Liver (tissue), 9 donors: Measurements from ENCODE around the gene RAE1. TPM values are rescaled to one million over a fixed set of nuclear protein-coding genes. Genes with fewer than 3 reads are reported as not detected.
A peak's percentile ranks its signal among the peaks of the same experiment; 100 is the strongest.

ENCODE experiments used
- DNase-seq: peaks from one replicate; pipeline ENCODE4 v3.0.0-alpha.2; 2017; ENCODE audit warnings: low spot score
- H3K27ac ChIP-seq, 2 donors: one replicate each; pipeline ENCODE4 v1.7.0; 2013; ENCODE audit warnings: inconsistent platforms in 2 of 2, low read length in 2 of 2, control low read depth in 1 of 2, low read depth in 1 of 2, mild to moderate bottlenecking in 1 of 2
- H3K27me3 ChIP-seq, 4 donors: one replicate each; pipeline versions ENCODE4 v1.6.1 to v1.7.0; 2013; ENCODE audit warnings: low read length in 3 of 4, inconsistent platforms in 1 of 4, mild to moderate bottlenecking in 1 of 4, moderate library complexity in 1 of 4; ENCODE audit not compliant: control insufficient read depth in 4 of 4, insufficient read depth in 4 of 4
- H3K36me3 ChIP-seq, 4 donors: one replicate each; pipeline versions ENCODE4 v1.6.1 to v1.7.0; 2013; ENCODE audit warnings: low read length in 3 of 4, mild to moderate bottlenecking in 3 of 4, low read depth in 1 of 4, moderate library complexity in 1 of 4; ENCODE audit not compliant: control insufficient read depth in 4 of 4, insufficient read depth in 3 of 4
- H3K4me1 ChIP-seq, 4 donors: one replicate each; pipeline versions ENCODE4 v1.6.1 to v1.7.0; 2013; ENCODE audit warnings: low read length in 3 of 4, mild to moderate bottlenecking in 3 of 4, moderate library complexity in 1 of 4; ENCODE audit not compliant: control insufficient read depth in 4 of 4, insufficient read depth in 4 of 4
- H3K4me3 ChIP-seq, 3 donors: one replicate each; pipeline versions ENCODE4 v1.6.1 to v1.7.0; 2013; ENCODE audit warnings: low read length in 3 of 3, control low read depth in 1 of 3, low read depth in 1 of 3, mild to moderate bottlenecking in 1 of 3
- H3K9ac ChIP-seq, 2 donors: one replicate each; pipeline ENCODE4 v1.7.0; 2013; ENCODE audit warnings: low read length in 2 of 2, mild to moderate bottlenecking in 2 of 2, moderate library complexity in 2 of 2, control low read depth in 1 of 2, low read depth in 1 of 2
- H3K9me3 ChIP-seq, 4 donors: one replicate each; pipeline versions ENCODE4 v1.6.1 to v1.7.0; 2013; ENCODE audit warnings: low read length in 3 of 4; ENCODE audit not compliant: control insufficient read depth in 4 of 4
- FOXA1 ChIP-seq: IDR thresholded peaks from 2 replicates; pipeline ENCODE4 v1.6.1; 2016; ENCODE audit warnings: antibody characterized with exemption
- GABPA ChIP-seq, 2 donors: IDR thresholded peaks in 1 of 2; conservative IDR thresholded peaks in 1 of 2; 2 replicates each; pipeline ENCODE4 v1.6.1; 2016; ENCODE audit warnings: antibody characterized with exemption in 2 of 2, mild to moderate bottlenecking in 1 of 2, moderate library complexity in 1 of 2
- HNF4A ChIP-seq, 2 donors: conservative IDR thresholded peaks; 2 replicates each; pipeline ENCODE4 v1.6.1; 2016; ENCODE audit warnings: antibody characterized with exemption in 2 of 2, mild to moderate bottlenecking in 2 of 2
- HNF4G ChIP-seq: IDR thresholded peaks from 2 replicates; pipeline ENCODE4 v1.6.1; 2016; ENCODE audit warnings: antibody characterized with exemption
- JUND ChIP-seq, 2 donors: IDR thresholded peaks; 2 replicates each; pipeline ENCODE4 v1.6.1; 2016; ENCODE audit warnings: antibody characterized with exemption in 2 of 2
- NR2F2 ChIP-seq: IDR thresholded peaks from 2 replicates; pipeline ENCODE4 v1.6.1; 2016; ENCODE audit warnings: antibody characterized with exemption
- RAD21 ChIP-seq, 2 donors: IDR thresholded peaks; 2 replicates each; pipeline ENCODE4 v1.6.1; 2016; ENCODE audit warnings: antibody characterized with exemption in 2 of 2, mild to moderate bottlenecking in 2 of 2
- RXRA ChIP-seq, 2 donors: IDR thresholded peaks; 2 replicates each; pipeline ENCODE4 v1.6.1; 2017 to 2018; ENCODE audit warnings: antibody characterized with exemption in 2 of 2, mild to moderate bottlenecking in 1 of 2
- SP1 ChIP-seq: IDR thresholded peaks from 2 replicates; pipeline ENCODE4 v1.6.1; 2018; ENCODE audit warnings: antibody characterized with exemption, mild to moderate bottlenecking
- TAF1 ChIP-seq: conservative IDR thresholded peaks from 2 replicates; pipeline ENCODE4 v1.6.1; 2016; ENCODE audit warnings: antibody characterized with exemption, mild to moderate bottlenecking
- YY1 ChIP-seq: IDR thresholded peaks from 2 replicates; pipeline ENCODE4 v1.6.1; 2016; ENCODE audit warnings: antibody characterized with exemption, mild to moderate bottlenecking
- WGBS: extraction: QIAGEN DNeasy Blood & Tissue Kit; methylation state at CpG from one replicate; pipeline ENCODE4 v1.1.7; 2013; 5-methylcytosine and 5-hydroxymethylcytosine counted together
- polyA plus RNA-seq, 2 donors: library from polyadenylated mRNA; stranded (reverse) in 1 of 2; unstranded in 1 of 2; fragments of 200-250 nt in 1 of 2; fragments of >200 nt in 1 of 2; fragmentation: Nextera tagmentation in 1 of 2; extraction: Ambion mirVana in 1 of 2; gene quantifications; one replicate each; pipeline versions ENCODE4 v1.2.1 to v1.2.3, GENCODE V29; 2013 to 2015
- total RNA-seq, 2 donors: library from RNA; depleted of rRNA; stranded (reverse); fragments of >200 nt; gene quantifications; one replicate each; pipeline ENCODE4 v1.2.3, GENCODE V29; 2014
- TF ChIP-seq, protein P1 (sequence below): fragments of 150-350 bp; IDR thresholded peaks from 2 replicates; pipeline ENCODE4 v1.5.1; 2017; ENCODE audit warnings: improper control_type of control experiment, low read depth, low read length; ENCODE audit not compliant: missing input control
- TF ChIP-seq, protein P2 (sequence below): IDR thresholded peaks from 2 replicates; pipeline ENCODE4 v1.6.1; 2016; ENCODE audit warnings: antibody characterized with exemption, mild to moderate bottlenecking
- TF ChIP-seq, protein P3 (sequence below): IDR thresholded peaks from 2 replicates; pipeline ENCODE4 v1.6.1; 2016; ENCODE audit warnings: antibody characterized with exemption
- donor health status: healthy.
- donor health status: healthy.
- donor health status: healthy.
- donor health status: healthy.
- donor health status: healthy.

The RAE1 gene
- total and polyA plus RNA-seq, 4 donors: 10.0 to 15.5 (median 13.5) TPM

DNA sequence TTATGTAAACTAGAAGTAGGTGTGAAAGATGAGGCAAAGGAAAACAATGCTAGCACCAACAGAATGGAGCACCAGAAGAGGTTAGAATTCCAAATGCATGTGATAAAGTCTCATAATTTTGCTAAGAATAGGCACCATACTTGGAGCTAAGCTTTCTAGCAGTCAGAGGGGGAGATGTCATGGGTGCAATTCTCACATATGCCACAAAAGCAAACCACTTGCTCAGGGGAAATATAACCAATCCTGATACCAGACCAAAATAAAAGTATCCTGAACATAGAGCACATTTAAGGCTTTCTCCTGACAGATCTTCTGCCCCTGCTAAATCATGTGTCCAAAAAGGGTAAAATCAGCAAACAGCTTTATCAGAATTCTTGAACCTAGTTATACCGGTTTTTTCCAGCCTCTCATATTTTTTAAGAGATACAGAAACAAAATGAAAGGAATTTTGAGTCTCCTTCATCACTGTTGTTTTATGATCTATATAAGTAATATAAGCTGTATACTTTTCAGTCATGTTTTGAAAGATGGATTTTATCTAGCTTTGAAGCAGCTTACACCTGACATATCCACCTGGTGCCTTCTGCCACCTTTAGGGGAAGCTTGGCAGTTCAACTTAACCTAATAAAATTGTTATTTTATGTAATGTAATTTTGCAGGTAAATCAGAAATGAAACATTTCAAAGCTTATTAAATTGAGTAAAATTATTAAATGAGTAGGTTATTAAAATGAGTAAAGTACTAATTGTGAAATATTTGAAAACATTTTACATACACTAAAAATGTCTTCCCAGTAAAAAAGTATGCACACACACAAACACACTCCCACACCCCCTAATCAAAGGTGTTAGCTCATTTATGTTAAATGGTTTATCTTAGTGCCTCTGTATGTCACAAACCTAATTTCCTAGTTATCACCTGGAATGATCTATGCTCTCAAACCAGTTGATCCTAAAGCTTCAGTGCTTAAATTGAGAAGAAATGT lies 18.7 kb upstream of the RAE1 start:
- Histone ChIP-seq H3K4me3 (no peak overlapping the region), H3K36me3 (no peaks in the 10 kb centered on the region), H3K4me1 (no peaks in the 10 kb centered on the region), H3K9me3 (no peaks in the 10 kb centered on the region), H3K27me3 (peaks cover 3 to 9% (median 6%) of the 10 kb centered on the region in 4 donors), H3K9ac (no peak overlapping the region), H3K27ac (no peak overlapping the region)
- WGBS: 50% methylated on average over 1 of the region's 1 CpG
- no peak for DNase-seq
- TF ChIP-seq NR2F2: no peak
- TF ChIP-seq, protein P1, sequence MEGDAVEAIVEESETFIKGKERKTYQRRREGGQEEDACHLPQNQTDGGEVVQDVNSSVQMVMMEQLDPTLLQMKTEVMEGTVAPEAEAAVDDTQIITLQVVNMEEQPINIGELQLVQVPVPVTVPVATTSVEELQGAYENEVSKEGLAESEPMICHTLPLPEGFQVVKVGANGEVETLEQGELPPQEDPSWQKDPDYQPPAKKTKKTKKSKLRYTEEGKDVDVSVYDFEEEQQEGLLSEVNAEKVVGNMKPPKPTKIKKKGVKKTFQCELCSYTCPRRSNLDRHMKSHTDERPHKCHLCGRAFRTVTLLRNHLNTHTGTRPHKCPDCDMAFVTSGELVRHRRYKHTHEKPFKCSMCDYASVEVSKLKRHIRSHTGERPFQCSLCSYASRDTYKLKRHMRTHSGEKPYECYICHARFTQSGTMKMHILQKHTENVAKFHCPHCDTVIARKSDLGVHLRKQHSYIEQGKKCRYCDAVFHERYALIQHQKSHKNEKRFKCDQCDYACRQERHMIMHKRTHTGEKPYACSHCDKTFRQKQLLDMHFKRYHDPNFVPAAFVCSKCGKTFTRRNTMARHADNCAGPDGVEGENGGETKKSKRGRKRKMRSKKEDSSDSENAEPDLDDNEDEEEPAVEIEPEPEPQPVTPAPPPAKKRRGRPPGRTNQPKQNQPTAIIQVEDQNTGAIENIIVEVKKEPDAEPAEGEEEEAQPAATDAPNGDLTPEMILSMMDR: no peak
- peak; percentile 50 to 59 for TF ChIP-seq RAD21 (IDR thresholded peaks at IDR 0.05)
- TF ChIP-seq, protein P2, sequence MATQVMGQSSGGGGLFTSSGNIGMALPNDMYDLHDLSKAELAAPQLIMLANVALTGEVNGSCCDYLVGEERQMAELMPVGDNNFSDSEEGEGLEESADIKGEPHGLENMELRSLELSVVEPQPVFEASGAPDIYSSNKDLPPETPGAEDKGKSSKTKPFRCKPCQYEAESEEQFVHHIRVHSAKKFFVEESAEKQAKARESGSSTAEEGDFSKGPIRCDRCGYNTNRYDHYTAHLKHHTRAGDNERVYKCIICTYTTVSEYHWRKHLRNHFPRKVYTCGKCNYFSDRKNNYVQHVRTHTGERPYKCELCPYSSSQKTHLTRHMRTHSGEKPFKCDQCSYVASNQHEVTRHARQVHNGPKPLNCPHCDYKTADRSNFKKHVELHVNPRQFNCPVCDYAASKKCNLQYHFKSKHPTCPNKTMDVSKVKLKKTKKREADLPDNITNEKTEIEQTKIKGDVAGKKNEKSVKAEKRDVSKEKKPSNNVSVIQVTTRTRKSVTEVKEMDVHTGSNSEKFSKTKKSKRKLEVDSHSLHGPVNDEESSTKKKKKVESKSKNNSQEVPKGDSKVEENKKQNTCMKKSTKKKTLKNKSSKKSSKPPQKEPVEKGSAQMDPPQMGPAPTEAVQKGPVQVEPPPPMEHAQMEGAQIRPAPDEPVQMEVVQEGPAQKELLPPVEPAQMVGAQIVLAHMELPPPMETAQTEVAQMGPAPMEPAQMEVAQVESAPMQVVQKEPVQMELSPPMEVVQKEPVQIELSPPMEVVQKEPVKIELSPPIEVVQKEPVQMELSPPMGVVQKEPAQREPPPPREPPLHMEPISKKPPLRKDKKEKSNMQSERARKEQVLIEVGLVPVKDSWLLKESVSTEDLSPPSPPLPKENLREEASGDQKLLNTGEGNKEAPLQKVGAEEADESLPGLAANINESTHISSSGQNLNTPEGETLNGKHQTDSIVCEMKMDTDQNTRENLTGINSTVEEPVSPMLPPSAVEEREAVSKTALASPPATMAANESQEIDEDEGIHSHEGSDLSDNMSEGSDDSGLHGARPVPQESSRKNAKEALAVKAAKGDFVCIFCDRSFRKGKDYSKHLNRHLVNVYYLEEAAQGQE: no peak

DNA sequence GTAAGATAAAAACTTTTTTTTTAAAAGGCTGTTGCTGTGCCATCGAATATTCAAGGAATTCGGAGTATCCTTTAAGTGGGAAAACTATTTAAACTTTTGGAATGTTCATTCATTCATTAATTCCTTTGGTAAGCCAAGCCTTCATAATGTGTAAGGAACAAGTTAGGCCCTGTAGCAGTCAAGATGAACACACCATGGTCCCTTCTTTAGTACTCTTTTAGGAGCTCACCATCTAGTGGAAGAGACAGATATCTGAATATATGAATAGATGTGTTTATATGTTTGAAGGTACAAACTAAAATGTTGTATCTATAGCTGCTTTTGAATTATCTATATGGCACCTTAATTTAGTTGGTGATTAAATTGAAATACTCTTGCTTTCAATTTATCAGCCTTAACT lies 15.7 kb upstream of the RAE1 start:
- WGBS: 74% methylated on average over 2 of the region's 2 CpGs
- Histone ChIP-seq H3K9ac (no peak overlapping the region), H3K4me1 (no peaks in the 10 kb centered on the region), H3K27ac (no peak overlapping the region), H3K9me3 (no peaks in the 10 kb centered on the region), H3K36me3 (no peaks in the 10 kb centered on the region), H3K4me3 (no peak overlapping the region), H3K27me3 (peaks cover 0 to 9% (median 3%) of the 10 kb centered on the region in 4 donors)
- TF ChIP-seq NR2F2 (no peak), JUND (IDR thresholded peaks at IDR 0.05) (no peak), GABPA (IDR thresholded peaks at IDR 0.05 in 1 of 2, conservative IDR thresholded peaks at IDR 0.05 in 1 of 2) (no peak), SP1 (no peak), YY1 (no peak), FOXA1 (no peak), RXRA (IDR thresholded peaks at IDR 0.05) (no peak), HNF4A (conservative IDR thresholded peaks at IDR 0.05) (no peak), HNF4G (no peak), TAF1 (no peak)
- TF ChIP-seq, protein P2: no peak
- TF ChIP-seq, protein P3, sequence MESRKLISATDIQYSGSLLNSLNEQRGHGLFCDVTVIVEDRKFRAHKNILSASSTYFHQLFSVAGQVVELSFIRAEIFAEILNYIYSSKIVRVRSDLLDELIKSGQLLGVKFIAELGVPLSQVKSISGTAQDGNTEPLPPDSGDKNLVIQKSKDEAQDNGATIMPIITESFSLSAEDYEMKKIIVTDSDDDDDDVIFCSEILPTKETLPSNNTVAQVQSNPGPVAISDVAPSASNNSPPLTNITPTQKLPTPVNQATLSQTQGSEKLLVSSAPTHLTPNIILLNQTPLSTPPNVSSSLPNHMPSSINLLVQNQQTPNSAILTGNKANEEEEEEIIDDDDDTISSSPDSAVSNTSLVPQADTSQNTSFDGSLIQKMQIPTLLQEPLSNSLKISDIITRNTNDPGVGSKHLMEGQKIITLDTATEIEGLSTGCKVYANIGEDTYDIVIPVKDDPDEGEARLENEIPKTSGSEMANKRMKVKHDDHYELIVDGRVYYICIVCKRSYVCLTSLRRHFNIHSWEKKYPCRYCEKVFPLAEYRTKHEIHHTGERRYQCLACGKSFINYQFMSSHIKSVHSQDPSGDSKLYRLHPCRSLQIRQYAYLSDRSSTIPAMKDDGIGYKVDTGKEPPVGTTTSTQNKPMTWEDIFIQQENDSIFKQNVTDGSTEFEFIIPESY: no peak
- no peak for DNase-seq
